ENCODE results near the gene AIFM2.

GRCh38 chr10:70090013-70090412 is 42.6 kb downstream of the AIFM2 start:
- no peak for TF ChIP-seq FOXM1 (IDR thresholded peaks at IDR 0.05; ENCODE audit: borderline replicate concordance)
- TF ChIP-seq PKNOX1 (IDR thresholded peaks at IDR 0.05), result no peak
- TF ChIP-seq SP1 (IDR thresholded peaks at IDR 0.05), result no peak
- no peak for TF ChIP-seq ARNT (IDR thresholded peaks at IDR 0.05)
- no peak for TF ChIP-seq FOXK2 (IDR thresholded peaks at IDR 0.05)
- TF ChIP-seq BHLHE40 (IDR thresholded peaks at IDR 0.05; ENCODE audit: borderline replicate concordance), result no peak
- TF ChIP-seq FOXA1 (IDR thresholded peaks at IDR 0.05), result no peak
- no peak for TF ChIP-seq SUZ12 (IDR thresholded peaks at IDR 0.05)
- no peak for TF ChIP-seq ZNF384 (IDR thresholded peaks at IDR 0.05)
- TF ChIP-seq L3MBTL2 (conservative IDR thresholded peaks at IDR 0.05), result no peak
- TF ChIP-seq ELF4 (IDR thresholded peaks at IDR 0.05), result no peak

Data from HEK293T (cell line).